K562 (cell line): ENCODE measurements around the gene TMEM14C. TPM values are rescaled to one million over a fixed set of nuclear protein-coding genes. Genes with fewer than 3 reads are reported as not detected.
A peak's percentile ranks its signal among the peaks of the same experiment; 100 is the strongest.

Experiments used
- ATF3 ChIP-seq, 2 experiments: fragments of 450-650 bp in 1 of 2; sonication (generic) in 1 of 2; formaldehyde crosslinking in 1 of 2; IDR thresholded peaks in 1 of 2; conservative IDR thresholded peaks in 1 of 2; 2 replicates each; pipeline versions ENCODE4 v1.6.1 to v1.8.1; 2016 to 2023; ENCODE audit warnings: mild to moderate bottlenecking in 2 of 2, moderate library complexity in 2 of 2, inconsistent platforms in 1 of 2, missing genetic modification reagents in 1 of 2
- BMI1 ChIP-seq: fragments of 150-350 bp; IDR thresholded peaks from 2 replicates; pipeline ENCODE4 v1.6.1; 2014; ENCODE audit warnings: low read length
- CEBPZ ChIP-seq: fragments of 150-350 bp; IDR thresholded peaks from 2 replicates; pipeline ENCODE4 v1.6.1; 2014; ENCODE audit warnings: low read depth, mild to moderate bottlenecking, low read length, borderline replicate concordance
- CREBBP ChIP-seq: IDR thresholded peaks from one replicate; pipeline ENCODE4 v1.6.1; 2012; ENCODE audit warnings: low read depth, mild to moderate bottlenecking, control low read depth, inconsistent platforms, low read length
- FIP1L1 ChIP-seq: fragments of 200-400 bp; formaldehyde crosslinking; IDR thresholded peaks from 2 replicates; pipeline ENCODE4 v1.6.1; 2018; ENCODE audit warnings: mild to moderate bottlenecking, low read depth, low read length; ENCODE audit not compliant: poor library complexity, severe bottlenecking
- HIVEP1 ChIP-seq: fragments of 250-450 bp; sonication (Bioruptor Pico); IDR thresholded peaks from 2 replicates; pipeline ENCODE4 v1.4.0; 2020; ENCODE audit warnings: mild to moderate bottlenecking
- HOMEZ ChIP-seq: fragments of 250-450 bp; sonication (Bioruptor Pico); IDR thresholded peaks from 2 replicates; pipeline ENCODE4 v1.4.0; 2020; ENCODE audit warnings: mild to moderate bottlenecking, moderate library complexity
- LEF1 ChIP-seq: fragments of 450-650 bp; IDR thresholded peaks from 2 replicates; pipeline ENCODE4 v1.6.1; 2016; ENCODE audit warnings: mild to moderate bottlenecking
- MCM2 ChIP-seq: fragments of 450-650 bp; IDR thresholded peaks from 2 replicates; pipeline ENCODE4 v1.6.1; 2017; ENCODE audit warnings: low read depth, mild to moderate bottlenecking
- NCOR1 ChIP-seq: fragments of 450-650 bp; IDR thresholded peaks from 2 replicates; pipeline ENCODE4 v1.6.1; 2016; ENCODE audit warnings: mild to moderate bottlenecking, moderate library complexity
- NFE2L1 ChIP-seq: fragments of 450-650 bp; IDR thresholded peaks from 2 replicates; pipeline ENCODE4 v1.6.1; 2016; ENCODE audit warnings: missing genetic modification characterization, low read depth, mild to moderate bottlenecking, missing compliant biosample characterization, moderate library complexity, borderline replicate concordance
- TAF1 ChIP-seq: IDR thresholded peaks from 2 replicates; pipeline ENCODE4 v1.6.1; 2011; ENCODE audit warnings: mild to moderate bottlenecking, low read length, moderate library complexity; ENCODE audit not compliant: insufficient read depth, control insufficient read depth, severe bottlenecking; ENCODE audit errors: extremely low read depth
- TCFL5 ChIP-seq: fragments of 250-450 bp; sonication (Bioruptor Pico); conservative IDR thresholded peaks from 2 replicates; pipeline ENCODE4 v1.6.1; 2021; ENCODE audit warnings: mild to moderate bottlenecking, moderate library complexity, matching md5 sums
- ZBTB49 ChIP-seq: sonication (generic); formaldehyde crosslinking; IDR thresholded peaks from 2 replicates; pipeline ENCODE4 v1.8.0; 2022; ENCODE audit warnings: missing genetic modification reagents, mild to moderate bottlenecking, borderline replicate concordance
- ZC3H8 ChIP-seq: fragments of 450-650 bp; IDR thresholded peaks from 2 replicates; pipeline ENCODE4 v1.6.1; 2017
- ZKSCAN3 ChIP-seq: fragments of 250-450 bp; sonication (Bioruptor Pico); IDR thresholded peaks from 2 replicates; pipeline ENCODE4 v1.4.0; 2020
- ZNF24 ChIP-seq: fragments of 450-650 bp; IDR thresholded peaks from 2 replicates; pipeline ENCODE4 v1.6.1; 2016
- ZNF75A ChIP-seq: fragments of 450-650 bp; formaldehyde crosslinking; IDR thresholded peaks from 2 replicates; pipeline ENCODE4 v1.4.0; 2020; ENCODE audit warnings: mild to moderate bottlenecking
- ZNF79 ChIP-seq: fragments of 250-450 bp; sonication (Bioruptor Pico); IDR thresholded peaks from 2 replicates; pipeline ENCODE4 v1.4.0; 2020; ENCODE audit warnings: low read depth, mild to moderate bottlenecking, moderate library complexity
- polyA plus RNA-seq, 8 experiments: library from polyadenylated mRNA; depleted of rRNA in 4 of 8; stranded (reverse) in 5 of 8; unstranded in 3 of 8; fragments of >200 nt; fragmentation: Nextera tagmentation in 2 of 8; fragmentation: Illumina TruSeq in 1 of 8; extraction: Ambion mirVana in 2 of 8; extraction: Trizol in 1 of 8; gene quantifications; 2 replicates each; pipeline versions ENCODE4 v1.2.1 to v1.2.3, GENCODE V29; 2011 to 2014; ENCODE audit warnings: inconsistent platforms in 1 of 8, missing spikeins in 1 of 8
- total RNA-seq, 7 experiments: library from RNA; depleted of rRNA in 6 of 7; stranded (reverse); fragments of >200 nt in 6 of 7; fragmentation: Illumina TruSeq in 2 of 7; extraction: Trizol in 2 of 7; gene quantifications; 2 replicates each; pipeline versions ENCODE4 v1.2.1 to v1.2.3, GENCODE V29; 2011 to 2021; ENCODE audit warnings: low replicate concordance in 1 of 7

The TMEM14C gene
- total and polyA plus RNA-seq, 9 of the 15 experiments (the other 6 are each of a cell fraction or from before 2014, with no cell fraction given) = 151 to 496 (median 263) TPM

- TF ChIP-seq NFE2L1 (tag) (no peak), ZNF75A (CRISPR knock-in tag) (0 out of 2 replicates have a peak, but pooled peaks have one; percentile 42), FIP1L1 (no peak), CREBBP (no peak), ATF3 (IDR thresholded peaks at IDR 0.05) (peak; percentile 43; the same call in 1 of the 2 replicates), ATF3 (CRISPR knock-in tag; conservative IDR thresholded peaks at IDR 0.05) (peak; percentile 79; the same call in 1 of the 2 replicates), NCOR1 (peak; percentile 58), BMI1 (no peak), ZC3H8 (0 out of 2 replicates have a peak, but pooled peaks have one; percentile 19), ZBTB49 (CRISPR knock-in tag) (no peak), HIVEP1 (CRISPR knock-in tag) (no peak), TAF1 (peak; percentile 74), MCM2 (no peak), ZNF79 (CRISPR knock-in tag) (no peak), TCFL5 (CRISPR knock-in tag) (no peak), ZKSCAN3 (CRISPR knock-in tag) (no peak), LEF1 (peak; percentile 81), ZNF24 (no peak), CEBPZ (0 out of 2 replicates have a peak, but pooled peaks have one; percentile 49), HOMEZ (no peak)
Observed at GRCh38 chr6:10694302-10695085, 28.4 kb upstream of the TMEM14C start, which contains the start of the genes C6orf52 and PAK1IP1 (continued).
